BLaER1 (cell line): Measurements from ENCODE around the gene KIF9.
"Not testable (repeated sequence)": the region's sequence is repeated elsewhere in the genome, so short reads cannot be mapped to it uniquely, and the experiment has no call there.

Source experiments
- H3K27ac ChIP-seq: shearing (Covaris generic); formaldehyde crosslinking; 2 replicates; pipeline ENCODE4 v1.8.1; 2022
- H3K27me3 ChIP-seq: shearing (Covaris generic); formaldehyde crosslinking; 2 replicates; pipeline ENCODE4 v1.8.1; 2022
- H3K36me3 ChIP-seq: shearing (Covaris generic); formaldehyde crosslinking; 2 replicates; pipeline ENCODE4 v1.8.1; 2022
- H3K4me1 ChIP-seq: shearing (Covaris generic); formaldehyde crosslinking; 2 replicates; pipeline ENCODE4 v1.8.1; 2022
- H3K4me2 ChIP-seq: shearing (Covaris generic); formaldehyde crosslinking; 2 replicates; pipeline ENCODE4 v1.8.1; 2022
- H3K4me3 ChIP-seq: shearing (Covaris generic); formaldehyde crosslinking; 2 replicates; pipeline ENCODE4 v1.8.1; 2022
- H3K9ac ChIP-seq: shearing (Covaris generic); formaldehyde crosslinking; 2 replicates; pipeline ENCODE4 v1.8.1; 2022
- H3K9me3 ChIP-seq: shearing (Covaris generic); formaldehyde crosslinking; 2 replicates; pipeline ENCODE4 v1.8.1; 2022
- H4K20me1 ChIP-seq: shearing (Covaris generic); formaldehyde crosslinking; 2 replicates; pipeline ENCODE4 v1.8.1; 2022
- Cebpa-rat ChIP-seq: shearing (Covaris generic); IDR thresholded peaks from 2 replicates; pipeline ENCODE4 v1.8.1; 2022

Gene KIF9

GRCh38 chr3:47259114-47259513 is 23.5 kb downstream of the KIF9 start:
- Histone ChIP-seq H3K4me1 (peaks cover 11% of the 10 kb centered on the region), H3K36me3 (no peaks in the 10 kb centered on the region), H3K27me3 (no peaks in the 10 kb centered on the region), H3K9ac (no peak overlapping the region), H4K20me1 (no peaks in the 10 kb centered on the region), H3K27ac (no peak overlapping the region), H3K9me3 (no peaks in the 10 kb centered on the region), H3K4me3 (no peak overlapping the region), H3K4me2 (no peak overlapping the region)
- TF ChIP-seq Cebpa-rat: no peak

- H3K9me3 ChIP-seq, H3K9ac ChIP-seq, H3K36me3 ChIP-seq, H3K27me3 ChIP-seq, H3K4me2 ChIP-seq, H4K20me1 ChIP-seq, H3K27ac ChIP-seq, H3K4me3 ChIP-seq: not testable (repeated sequence)
- peaks cover 11% of the 10 kb centered on the region for H3K4me1 ChIP-seq
Measured at GRCh38 chr3:47256331-47256730, 26.3 kb downstream of the KIF9 start.

GRCh38 chr3:47251689-47252088 is 30.9 kb downstream of the KIF9 start:
- no peaks in the 10 kb centered on the region for H3K9me3 ChIP-seq
- H3K4me3 ChIP-seq: no peak overlapping the region
- H3K4me1 ChIP-seq: no peaks in the 10 kb centered on the region
- H3K27ac ChIP-seq: no peak overlapping the region
- TF ChIP-seq Cebpa-rat: no peak
- H3K4me2 ChIP-seq: no peak overlapping the region
- no peaks in the 10 kb centered on the region for H4K20me1 ChIP-seq
- no peaks in the 10 kb centered on the region for H3K27me3 ChIP-seq
- no peaks in the 10 kb centered on the region for H3K36me3 ChIP-seq
- H3K9ac ChIP-seq: no peak overlapping the region

DNA sequence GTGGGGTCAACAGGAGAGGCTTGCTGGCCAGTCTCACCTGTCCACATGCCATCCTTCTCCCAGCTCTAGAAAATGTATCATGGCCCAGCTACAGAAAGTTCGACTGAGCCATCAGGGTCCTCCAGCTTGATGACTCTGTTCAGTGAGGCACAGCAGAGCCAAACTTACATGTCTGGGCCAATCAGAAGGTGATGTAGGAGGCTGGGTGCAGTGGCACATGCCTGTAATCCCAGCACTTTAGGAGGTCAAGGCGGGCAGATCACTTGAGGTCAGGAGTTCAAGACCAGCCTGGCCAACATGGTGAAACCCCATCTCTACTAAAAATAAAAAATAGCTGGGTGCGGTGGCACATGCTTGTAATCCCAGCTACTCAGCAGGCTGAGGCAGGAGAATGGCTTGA is 31.5 kb downstream of the KIF9 start:
- H4K20me1 ChIP-seq, H3K4me1 ChIP-seq, H3K27me3 ChIP-seq, H3K27ac ChIP-seq, H3K4me3 ChIP-seq, H3K9ac ChIP-seq, H3K9me3 ChIP-seq, H3K36me3 ChIP-seq, H3K4me2 ChIP-seq: not testable (repeated sequence)

GRCh38 chr3:47250309-47251060 is 32.1 kb downstream of the KIF9 start:
- Histone ChIP-seq H3K4me1 (no peaks in the 10 kb centered on the region), H3K9me3 (no peaks in the 10 kb centered on the region), H4K20me1 (no peaks in the 10 kb centered on the region), H3K4me2 (no peak overlapping the region), H3K27ac (no peak overlapping the region), H3K27me3 (no peaks in the 10 kb centered on the region), H3K9ac (no peak overlapping the region), H3K36me3 (no peaks in the 10 kb centered on the region), H3K4me3 (no peak overlapping the region)
- no peak for TF ChIP-seq Cebpa-rat

- Histone ChIP-seq H3K27me3 (no peaks in the 10 kb centered on the region), H3K36me3 (peaks cover 5% of the 10 kb centered on the region; the same call in 1 of the 2 replicates), H3K9me3 (no peaks in the 10 kb centered on the region), H3K4me3 (no peak overlapping the region), H3K4me1 (no peaks in the 10 kb centered on the region), H3K9ac (no peak overlapping the region), H3K27ac (no peak overlapping the region), H4K20me1 (no peaks in the 10 kb centered on the region), H3K4me2 (no peak overlapping the region)
- TF ChIP-seq Cebpa-rat: no peak
Measured at GRCh38 chr3:47247131-47248064, 35.2 kb downstream of the KIF9 start.

GRCh38 chr3:47245271-47245670 is 37.3 kb downstream of the KIF9 start:
- no peak for TF ChIP-seq Cebpa-rat
- no peak overlapping the region for H3K9ac ChIP-seq
- H3K4me2 ChIP-seq: no peak overlapping the region
- H4K20me1 ChIP-seq: no peaks in the 10 kb centered on the region
- H3K9me3 ChIP-seq: no peaks in the 10 kb centered on the region
- no peak overlapping the region for H3K4me3 ChIP-seq
- peaks cover 5% of the 10 kb centered on the region; the same call in 1 of the 2 replicates for H3K36me3 ChIP-seq
- H3K27ac ChIP-seq: no peak overlapping the region
- H3K4me1 ChIP-seq: no peaks in the 10 kb centered on the region
- no peaks in the 10 kb centered on the region for H3K27me3 ChIP-seq

GRCh38 chr3:47244531-47245100 is 38.0 kb downstream of the KIF9 start:
- TF ChIP-seq Cebpa-rat: no peak
- H3K9me3 ChIP-seq: no peaks in the 10 kb centered on the region

DNA sequence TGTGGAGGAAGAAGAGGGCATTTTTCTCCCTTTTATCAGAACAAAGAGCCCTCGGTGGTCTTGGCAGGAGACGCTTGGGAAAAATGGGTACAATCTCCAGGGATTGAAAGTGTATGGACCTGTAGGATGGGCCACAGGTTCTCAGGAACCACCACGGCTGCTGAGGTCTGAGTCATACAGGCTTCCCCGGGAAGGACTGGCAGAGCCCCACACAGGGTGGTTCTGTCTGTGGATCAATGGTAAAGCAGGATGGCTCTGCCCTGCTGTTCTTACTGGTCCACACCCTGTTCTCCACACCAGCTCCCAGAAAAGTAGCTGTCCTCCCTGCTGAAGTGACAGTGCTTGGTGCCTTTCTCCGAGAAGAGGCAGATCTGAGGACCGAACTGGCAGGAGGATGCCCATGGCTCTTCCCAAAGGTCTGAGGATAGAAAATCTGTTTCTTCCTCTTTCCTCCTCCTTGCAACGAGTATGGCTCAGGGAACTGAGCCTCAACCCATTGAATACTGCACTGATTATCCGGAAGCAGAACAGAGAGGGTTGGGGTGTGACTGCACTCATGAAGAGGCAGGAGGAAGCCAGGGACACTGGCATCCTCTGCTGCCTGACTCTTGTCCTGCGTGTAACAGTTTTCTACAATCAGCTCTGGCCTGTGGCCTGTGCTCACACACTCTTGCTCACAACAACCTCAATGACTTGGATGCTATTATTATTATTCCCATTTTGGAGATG is 39.0 kb downstream of the KIF9 start:
- no peak for TF ChIP-seq Cebpa-rat
- Histone ChIP-seq H3K4me3 (no peak overlapping the region), H3K4me1 (no peaks in the 10 kb centered on the region)

More at GRCh38 chr3:47244531-47245100, 38.0 kb downstream of the KIF9 start:
- Histone ChIP-seq H3K36me3 (peaks cover 5% of the 10 kb centered on the region; the same call in 1 of the 2 replicates), H3K4me3 (no peak overlapping the region), H3K27ac (no peak overlapping the region), H3K4me1 (no peaks in the 10 kb centered on the region), H3K27me3 (no peaks in the 10 kb centered on the region), H4K20me1 (no peaks in the 10 kb centered on the region), H3K9ac (no peak overlapping the region), H3K4me2 (no peak overlapping the region)

More for the DNA sequence above, 39.0 kb downstream of the KIF9 start:
- peaks cover 5% of the 10 kb centered on the region; the same call in 1 of the 2 replicates for H3K36me3 ChIP-seq
- no peaks in the 10 kb centered on the region for H4K20me1 ChIP-seq
- H3K27ac ChIP-seq: no peak overlapping the region
- no peak overlapping the region for H3K4me2 ChIP-seq
- H3K27me3 ChIP-seq: no peaks in the 10 kb centered on the region
- H3K9ac ChIP-seq: no peak overlapping the region
- no peaks in the 10 kb centered on the region for H3K9me3 ChIP-seq
